ENCODE data around the gene FADD.
"Not testable (repeated sequence)": the region's sequence is repeated elsewhere in the genome, so short reads cannot be mapped to it uniquely, and the experiment has no call there.

FADD gene

DNA sequence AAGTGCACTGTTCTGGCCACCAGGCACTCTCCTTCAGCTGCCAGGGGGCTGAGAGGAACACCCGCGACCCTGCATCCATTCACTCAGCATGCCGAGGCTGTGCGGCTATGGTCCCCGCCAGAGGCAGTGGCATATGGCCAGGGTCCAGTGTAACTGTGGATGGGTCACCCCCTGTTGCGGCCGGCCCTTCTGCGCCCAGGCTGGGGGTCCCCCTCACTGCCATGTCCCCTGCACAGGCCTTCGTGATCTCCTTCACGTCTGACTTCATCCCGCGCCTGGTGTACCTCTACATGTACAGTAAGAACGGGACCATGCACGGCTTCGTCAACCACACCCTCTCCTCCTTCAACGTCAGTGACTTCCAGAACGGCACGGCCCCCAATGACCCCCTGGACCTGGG is 20.8 kb upstream of the FADD start:
- no peak for DNase-seq (ENCODE audit: low spot score)

DNA sequence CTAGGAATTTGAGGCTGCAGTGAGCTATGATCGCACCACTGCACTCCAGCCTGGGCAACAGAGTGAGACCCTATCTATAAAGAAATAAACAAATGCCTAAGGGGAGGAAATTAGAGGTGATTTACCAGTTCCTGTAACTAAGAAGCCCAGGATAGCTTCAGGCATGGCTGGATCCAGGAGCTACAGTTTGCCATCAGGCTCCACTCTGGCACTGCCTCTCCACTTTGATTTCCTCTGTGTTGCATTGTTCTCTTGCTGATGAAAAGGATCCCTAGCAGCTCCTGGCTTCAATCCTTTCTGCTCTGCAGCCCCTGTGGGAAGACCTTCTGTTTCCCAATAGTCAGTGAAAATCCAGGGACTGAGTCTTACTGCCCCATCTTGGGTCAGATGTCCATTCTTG is 20.1 kb upstream of the FADD start:
- DNase-seq (ENCODE audit: low spot score): no peak

DNA sequence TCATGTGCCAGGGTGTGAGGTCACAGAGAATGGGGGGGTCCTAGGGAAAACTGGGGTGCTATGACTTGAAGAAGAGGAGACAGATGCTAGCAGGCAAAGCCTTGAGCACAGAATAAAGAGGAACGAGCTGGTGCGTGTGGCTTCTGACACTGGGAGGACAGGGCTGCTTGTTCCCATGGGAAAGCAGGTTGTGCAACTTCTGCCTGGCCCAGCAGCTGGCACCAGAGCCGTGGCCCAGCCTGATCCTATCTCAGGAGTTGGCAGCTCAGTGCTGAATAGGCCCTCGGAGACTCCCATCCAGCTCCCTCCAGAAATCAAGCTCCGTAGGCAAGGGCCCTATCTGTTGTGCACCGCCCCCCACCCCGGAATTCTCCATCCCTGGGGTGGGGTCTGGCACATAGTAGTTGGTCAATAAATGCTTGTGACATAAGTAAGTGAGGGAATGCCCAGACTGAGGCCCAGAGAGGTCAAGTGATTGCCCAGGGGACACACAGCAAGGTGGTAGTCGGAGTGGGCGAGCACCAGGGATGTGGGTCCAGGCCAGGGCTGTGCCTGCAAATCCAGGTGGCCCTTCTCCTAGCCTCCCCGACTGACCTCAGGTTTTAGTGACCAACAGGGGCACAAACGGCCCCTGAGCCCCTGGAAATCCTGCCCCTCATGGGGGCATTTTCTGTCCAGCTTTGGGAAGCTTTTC is 19.5 kb upstream of the FADD start:
- no peak for DNase-seq (ENCODE audit: low spot score)

DNA sequence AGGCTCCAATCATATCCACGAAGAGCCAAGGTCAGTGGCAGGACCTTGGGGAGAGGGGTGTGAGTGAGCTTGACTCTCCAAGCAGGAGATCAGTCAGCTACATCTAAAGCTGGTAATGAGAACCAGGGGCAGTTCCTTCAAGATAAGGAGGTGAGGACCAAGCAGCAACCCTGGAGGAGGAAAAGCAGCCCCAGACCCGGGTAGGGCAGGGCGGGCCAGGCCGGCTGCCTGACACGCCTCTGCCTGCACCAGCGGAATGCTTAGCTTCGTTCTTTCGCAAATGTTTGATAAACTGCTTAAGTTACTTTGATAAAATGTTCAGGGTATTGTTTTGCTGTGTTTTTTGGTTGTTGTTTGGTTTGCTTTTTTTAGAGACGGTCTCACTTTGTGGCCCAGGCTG is 18.7 kb upstream of the FADD start:
- no peak for DNase-seq (ENCODE audit: low spot score)

DNA sequence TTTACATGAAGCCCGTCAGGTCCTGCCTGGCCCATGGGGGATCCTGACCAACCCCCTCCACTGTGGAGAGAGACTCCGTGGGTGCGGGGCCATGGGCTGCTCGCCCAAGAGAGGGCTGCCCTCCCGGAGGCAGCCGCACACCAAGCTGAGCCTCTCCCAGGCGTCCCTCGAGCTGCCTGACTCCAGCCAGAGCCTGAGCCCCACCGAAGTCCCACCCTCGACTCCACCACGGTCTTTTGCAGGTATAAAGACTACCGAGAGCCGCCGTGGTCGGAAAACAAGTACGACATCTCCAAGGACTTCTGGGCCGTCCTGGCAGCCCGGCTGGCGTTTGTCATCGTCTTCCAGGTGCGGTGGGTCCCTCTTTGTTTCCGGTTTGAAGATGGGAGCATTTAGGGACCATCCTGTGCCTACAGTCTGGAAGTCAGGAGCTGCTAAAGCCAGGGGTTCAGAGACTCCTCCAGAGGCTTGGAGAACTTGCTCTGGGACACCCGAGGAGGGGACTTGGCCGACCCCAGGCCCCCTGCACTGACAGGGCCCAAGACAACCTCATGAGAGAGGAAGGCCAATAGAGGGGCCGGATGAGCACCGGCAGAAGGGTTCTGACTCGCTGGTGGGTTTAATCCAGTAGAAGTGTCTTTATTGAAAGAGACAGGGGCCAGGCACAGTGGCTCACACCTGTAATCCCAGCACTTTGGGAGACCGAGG is 17.6 kb upstream of the FADD start:
- no peak for DNase-seq (ENCODE audit: low spot score)

DNA sequence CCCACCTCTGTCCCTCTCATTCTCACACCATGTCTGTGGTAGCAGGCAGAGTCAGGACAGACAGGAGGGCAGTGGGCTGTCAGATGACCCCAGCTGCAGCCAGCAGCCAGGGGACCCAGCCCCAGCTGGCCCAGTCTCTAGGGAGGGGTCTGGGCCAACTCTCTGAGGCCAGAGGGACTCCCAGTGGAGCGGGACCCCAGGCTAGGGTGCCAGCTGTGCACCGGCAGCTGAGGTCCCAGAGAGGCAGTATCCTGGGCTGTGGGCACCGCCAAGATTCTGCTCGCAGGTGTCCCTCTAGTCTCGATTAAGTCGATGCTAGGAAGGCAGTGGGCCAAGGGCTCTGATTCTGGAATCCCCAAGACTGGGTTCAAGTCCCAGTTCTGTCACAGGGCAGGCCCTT is 16.7 kb upstream of the FADD start:
- DNase-seq (ENCODE audit: low spot score): no peak

DNA sequence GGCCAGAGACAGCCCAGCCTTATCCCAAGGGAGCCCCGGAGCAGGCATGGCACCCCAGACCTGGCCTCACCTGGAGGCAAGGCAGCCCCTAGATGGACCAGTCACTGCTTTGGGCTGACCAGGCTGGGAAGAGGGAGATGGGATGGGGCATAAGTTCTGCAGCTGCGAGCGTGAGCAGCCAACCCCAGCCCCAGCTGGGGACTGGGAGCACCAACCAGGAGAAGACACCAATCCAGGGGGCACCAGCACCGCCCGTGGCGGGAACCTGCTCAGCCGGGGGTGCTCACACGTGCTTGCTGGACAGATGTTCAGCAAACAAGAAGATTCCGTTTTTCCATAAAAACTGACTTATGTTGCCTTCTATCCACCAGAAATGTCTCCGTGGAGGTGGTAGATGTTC is 16.2 kb upstream of the FADD start:
- DNase-seq (ENCODE audit: low spot score): no peak

DNA sequence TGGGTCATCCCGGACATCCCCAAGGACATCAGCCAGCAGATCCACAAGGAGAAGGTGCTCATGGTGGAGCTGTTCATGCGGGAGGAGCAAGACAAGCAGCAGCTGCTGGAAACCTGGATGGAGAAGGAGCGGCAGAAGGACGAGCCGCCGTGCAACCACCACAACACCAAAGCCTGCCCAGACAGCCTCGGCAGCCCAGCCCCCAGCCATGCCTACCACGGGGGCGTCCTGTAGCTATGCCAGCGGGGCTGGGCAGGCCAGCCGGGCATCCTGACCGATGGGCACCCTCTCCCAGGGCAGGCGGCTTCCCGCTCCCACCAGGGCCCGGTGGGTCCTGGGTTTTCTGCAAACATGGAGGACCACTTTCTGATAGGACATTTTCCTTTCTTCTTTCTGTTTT is 15.3 kb upstream of the FADD start:
- no peak for DNase-seq (ENCODE audit: low spot score)

DNA sequence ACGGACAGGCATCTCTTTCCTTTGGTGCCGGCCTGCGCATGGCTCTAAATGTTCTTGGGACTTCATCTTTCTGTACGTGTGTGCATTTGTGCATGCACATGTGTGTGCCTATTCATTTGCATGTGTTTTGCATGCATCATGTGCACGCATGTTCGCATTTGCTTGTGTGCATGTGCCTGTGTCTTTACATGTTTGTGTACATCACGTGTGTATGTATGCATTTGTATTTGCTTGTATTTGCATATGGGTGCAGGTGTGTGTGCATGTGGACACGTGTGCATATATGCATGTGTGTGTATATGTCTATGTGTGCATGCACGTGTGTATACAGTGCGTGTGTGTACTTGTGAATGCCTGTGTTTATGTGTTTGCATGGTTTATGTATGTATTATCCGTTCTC is 13.5 kb upstream of the FADD start:
- no peak for DNase-seq (ENCODE audit: low spot score)

DNA sequence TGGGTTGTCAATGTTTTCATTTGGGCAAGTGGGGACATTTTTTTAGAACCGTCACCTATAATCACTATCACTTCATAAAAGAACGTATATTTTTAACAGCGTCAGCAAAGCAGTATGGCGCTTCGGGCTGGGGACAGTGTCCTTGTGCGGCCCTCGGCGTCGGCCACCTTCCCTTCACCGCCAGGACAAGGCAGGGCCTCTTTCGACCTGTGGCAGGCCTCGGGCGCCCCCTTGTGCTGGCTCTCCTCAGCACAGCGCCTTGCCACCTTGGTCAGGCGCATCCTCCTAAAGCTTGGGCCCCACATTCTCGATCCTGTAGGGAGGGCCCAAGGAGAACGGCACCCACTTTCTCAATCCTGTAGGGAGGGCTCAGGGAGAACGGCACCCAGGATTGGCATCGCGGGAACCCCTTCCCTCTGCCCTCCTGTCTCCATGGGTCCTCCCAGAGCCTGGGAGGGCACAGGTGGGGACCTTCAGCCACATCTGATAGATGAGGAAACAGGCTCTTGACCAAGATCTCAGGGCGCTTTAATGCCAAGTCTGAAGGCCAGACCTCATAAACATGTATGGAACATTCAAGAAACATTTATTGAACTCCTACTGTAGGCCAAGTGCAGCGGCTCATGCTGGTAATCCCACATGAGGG is 11.5 kb upstream of the FADD start:
- peak; percentile 36 for DNase-seq (ENCODE audit: low spot score)

DNA sequence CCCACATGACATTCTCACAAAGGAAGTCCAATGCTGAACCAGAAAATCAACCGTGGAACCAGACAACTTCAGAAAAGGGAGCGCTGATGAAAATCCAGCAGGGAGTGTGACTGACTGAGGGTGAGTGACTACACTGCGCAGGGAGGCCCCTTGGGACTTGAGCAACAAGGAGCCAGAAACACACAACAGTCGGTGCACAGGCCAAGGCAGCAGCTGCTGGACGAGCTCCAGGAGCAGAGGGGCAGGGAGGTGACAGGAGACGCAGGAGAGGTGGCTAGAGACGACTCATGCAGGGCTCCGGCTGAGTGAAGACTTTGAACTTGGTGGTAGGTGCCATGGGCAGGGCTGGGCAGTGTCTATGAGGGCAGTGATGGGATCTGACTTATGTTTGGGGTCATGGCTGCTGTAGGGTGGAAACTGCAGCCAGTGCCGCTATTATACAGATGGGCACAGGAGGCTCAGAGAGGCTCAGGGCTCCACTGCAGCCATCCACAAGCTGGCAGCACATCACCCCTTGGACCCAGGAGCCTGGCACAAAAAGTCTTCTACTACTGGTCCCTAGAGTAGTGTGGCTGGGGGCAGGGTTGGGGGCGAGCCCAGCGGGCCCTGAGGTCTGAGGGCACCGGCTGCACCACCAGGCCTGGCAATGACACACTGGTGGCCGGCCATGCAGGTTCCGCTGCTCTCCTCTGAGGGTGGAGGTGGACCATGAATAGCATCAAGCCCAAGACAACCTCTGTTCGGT is 10.3 kb upstream of the FADD start:
- no peak for DNase-seq (ENCODE audit: low spot score)

DNA sequence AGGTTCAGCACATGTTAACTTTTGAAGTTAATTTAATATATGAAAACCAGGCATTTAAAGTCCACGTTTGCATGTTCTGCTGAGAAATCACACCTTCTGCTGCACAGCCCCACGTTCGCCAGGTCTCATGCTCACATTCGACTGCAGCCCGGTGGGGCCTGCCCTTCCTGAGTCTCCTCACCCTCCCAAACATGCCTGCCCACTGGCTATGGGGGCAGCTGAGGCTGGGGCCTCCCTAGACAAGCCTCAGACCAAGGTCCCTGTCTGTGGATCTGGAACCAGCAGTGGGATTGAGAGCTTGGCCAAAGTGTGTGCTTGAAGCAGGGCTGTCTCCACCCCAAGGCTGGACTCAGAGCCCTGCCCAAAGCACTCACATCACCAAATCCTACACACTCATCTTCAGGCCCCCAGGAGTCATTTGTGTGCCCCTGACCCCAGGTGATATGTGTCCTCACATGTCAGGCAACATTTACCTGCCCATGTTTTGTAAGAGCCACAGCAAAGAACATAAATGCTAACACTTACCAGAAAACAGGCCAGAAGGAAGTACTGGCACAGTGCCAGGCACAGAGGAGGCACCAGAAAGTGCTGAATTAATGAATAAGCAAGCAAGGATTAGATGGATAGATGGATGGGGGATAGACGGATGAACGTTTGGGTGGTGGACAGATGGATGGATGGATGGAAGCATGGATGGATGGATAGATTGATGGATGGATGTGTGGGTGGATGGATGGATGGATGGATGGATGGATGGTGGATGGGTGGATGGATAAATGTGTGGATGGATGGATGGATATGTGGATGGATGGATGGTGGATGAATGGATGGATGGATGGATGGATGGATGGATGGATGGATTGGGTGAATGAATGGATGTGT is 9.4 kb upstream of the FADD start:
- no peak for DNase-seq (ENCODE audit: low spot score)

DNA sequence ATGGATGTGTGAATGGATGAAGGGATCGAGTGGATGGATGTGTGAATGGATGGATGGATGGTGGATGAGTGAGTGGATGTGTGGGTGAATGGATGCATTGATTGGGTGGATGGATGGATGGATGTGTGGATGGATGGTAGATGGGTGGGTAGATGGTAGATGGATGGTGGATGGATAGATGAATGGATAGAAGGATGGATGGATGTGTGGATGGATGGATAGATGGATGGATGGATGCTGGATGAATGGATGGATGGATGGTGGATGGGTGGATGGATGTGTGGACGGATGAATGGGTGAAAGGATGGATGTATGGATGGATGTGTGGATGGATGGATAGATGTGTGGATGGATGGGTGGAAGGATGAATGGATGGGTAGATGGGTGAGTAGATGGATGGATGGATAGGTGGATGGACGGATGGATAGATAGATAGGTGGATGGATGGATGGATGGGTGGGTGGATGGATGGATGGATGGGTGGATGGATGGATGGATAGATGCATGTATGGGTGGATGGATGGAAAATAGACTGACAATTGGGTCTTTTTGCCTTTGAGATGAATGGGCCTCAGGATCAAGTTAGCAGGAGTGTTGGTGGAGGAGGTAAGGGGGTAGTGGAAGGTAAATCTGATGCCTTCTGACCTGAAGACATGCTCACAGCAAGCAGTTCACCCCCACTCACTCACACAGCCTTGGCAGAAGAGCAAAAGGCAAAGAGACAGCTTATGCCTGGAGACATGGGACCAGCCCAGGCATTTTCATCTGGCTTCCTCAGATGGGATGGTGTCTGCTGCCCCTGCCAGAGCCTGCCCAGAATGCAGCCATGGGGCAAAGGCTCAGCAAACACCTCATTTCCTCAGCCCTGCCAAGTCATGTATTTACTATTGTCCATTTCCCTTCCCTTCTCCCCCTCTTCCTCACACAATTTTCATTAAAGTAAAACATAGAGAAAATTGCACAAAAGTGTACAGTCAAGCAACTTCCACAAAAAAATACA is 8.0 kb upstream of the FADD start:
- no peak for DNase-seq (ENCODE audit: low spot score)

DNA sequence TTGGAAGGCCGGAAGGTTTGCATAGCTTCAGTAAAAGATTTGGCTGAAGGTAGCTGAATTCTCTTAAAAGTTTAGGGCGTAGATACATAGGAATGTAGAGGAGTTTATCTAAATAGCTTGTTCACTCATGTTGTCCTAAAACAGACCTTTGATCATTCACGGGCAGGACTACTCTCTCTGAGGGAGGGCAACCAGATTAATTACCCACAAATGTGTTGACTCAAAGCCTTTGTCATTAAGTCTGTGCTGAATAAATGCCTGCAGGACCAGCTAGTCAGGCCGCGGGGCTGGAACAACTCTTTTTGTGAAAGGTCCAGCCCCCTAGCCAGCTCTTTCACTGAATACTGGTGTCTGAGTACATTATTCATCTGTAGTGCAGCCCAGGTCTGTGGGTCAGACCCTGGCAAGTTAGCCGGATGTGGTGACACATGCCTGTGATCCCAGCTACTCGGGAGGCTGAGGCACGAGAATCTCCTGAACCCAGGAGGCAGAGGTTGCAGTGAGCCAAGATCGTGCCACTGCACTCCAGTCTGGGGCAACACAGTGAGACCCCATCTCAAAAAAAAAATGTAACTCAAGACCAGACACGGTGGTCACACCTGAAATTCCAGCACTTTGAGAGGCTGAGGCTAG is 2.8 kb upstream of the FADD start:
- no peak for DNase-seq (ENCODE audit: low spot score)

DNA sequence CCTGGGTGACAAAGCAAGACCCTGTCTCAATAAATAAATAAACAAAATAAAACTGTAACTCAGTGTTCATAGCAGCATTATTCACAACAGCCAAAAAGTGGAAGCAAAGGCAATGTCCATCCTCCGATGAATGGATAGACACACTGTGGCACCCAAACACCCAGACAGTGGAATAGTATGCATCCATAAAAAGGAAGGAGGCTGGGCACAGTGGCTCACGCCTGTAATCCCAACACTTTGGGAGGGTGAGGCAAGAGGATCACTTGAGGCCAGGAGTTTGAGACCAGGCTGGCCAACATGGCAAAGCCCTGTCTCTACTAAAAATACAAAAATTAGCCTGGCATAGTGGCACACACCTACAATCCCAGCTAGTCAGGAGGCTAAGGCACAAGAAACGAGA is 2.0 kb upstream of the FADD start:
- not testable (repeated sequence) for DNase-seq (ENCODE audit: low spot score)

DNA sequence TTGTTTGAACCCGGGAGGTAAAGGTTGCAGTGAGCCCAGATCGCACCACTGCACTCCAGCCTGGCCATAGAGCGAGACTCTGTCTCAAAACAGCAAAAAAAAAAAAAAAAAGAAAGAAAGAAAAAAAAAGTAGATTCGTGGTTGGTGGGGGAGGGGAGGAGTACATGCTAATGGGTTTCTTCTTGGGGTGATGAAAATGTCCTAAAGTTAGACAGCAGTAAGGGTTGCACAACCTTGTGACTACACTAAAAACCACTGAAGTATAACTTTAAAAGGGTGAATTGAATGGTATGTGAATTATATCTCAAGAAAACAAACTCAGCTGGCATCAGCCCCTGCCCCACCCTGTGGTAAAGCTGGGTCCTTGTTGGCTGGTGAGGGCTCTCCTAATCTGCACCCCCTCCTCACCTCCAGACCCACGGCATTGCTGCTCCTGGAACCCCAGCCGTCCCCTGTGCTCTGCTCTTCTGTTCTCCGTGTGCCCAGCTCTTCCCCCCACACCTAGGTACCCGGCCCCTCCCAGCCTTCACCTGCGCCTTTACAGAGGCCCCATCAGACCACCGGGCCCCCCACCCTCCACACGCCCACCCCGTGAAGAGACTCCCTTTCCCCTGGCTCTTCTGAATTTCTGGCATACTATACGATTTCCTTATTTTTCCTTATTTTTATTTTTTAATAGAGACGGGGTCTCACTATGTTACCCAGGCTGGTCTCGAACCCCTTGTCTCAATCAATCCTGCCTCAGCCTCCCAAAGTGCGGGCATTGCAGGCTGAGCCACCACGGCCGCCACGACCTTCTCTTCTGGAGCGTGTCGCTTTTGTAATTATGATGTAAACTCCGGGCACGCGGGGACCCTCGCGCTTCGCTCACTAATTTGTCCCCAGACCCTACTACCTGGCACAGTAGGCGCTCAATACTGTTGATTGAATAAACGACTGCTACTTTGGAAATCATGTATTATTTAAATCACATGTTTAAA is 924 bp upstream of the FADD start:
- DNase-seq (ENCODE audit: low spot score): no peak

DNA sequence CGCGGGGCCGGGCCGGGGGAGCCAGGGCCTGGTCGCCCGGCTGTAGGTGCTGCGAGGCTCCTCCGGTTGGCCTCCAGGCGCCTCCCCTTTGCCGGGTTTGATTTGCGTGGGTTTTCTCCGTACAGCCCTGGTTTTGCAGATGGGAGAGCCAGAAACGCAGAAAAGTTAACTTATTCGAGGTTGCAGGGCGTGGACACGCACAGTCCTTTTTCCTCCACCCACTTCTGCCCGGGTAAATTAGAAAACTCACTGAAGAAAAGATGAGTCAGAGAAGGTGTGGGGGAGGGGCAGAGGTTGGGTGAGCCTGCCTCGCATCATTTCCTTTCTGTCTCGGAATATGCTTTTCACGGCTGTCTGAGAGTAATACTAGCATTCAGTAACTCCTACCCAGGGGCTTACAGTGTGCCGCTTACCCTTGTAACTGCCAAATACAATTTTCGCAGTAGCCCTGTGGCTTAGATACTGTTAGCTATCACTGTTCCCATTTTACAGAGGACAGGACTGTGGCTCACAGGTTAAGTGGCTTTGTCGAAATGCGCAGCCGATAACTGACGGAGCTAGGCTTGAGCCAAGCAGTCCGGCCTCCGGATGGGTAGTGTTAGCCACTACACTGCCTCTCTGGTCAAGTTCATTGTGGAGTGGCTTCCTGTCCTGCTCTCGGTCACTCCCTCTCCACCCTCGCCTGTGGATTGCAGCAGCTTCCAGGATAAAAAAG is 812 bp downstream of the FADD start:
- peak; percentile 23 for DNase-seq (ENCODE audit: low spot score)

DNA sequence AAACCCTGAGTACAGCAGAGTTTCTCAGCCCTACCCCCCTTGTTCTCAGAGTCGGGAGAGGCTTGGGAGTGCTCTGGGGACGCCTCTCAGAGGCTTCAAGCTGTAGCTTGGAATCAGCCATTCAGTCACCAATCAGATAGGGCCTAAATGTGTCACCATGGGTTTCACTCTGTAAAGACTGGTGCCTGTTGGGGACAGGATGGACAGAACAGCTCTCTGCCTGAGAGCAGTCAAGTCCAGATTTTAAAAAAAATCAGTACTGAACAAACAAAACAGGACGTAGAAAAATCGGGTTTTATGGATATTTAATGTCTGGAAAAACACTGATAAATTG is 1.3 kb downstream of the FADD start:
- no peak for DNase-seq (ENCODE audit: low spot score)

Measured in germinal center (tissue), 1 donor.